Embryonic facial prominence (tissue), 1 donor: ENCODE results near the gene AVPR1B.
"Not testable (repeated sequence)": the region's sequence is repeated elsewhere in the genome, so short reads cannot be mapped to it uniquely, and the experiment has no call there.

Experiments
- DNase-seq: peaks from one replicate; pipeline ENCODE4 v3.0.0-alpha.2; 2016; ENCODE audit errors: extremely low spot score

Gene AVPR1B

GRCh38 chr1:206081856-206082255 lies 35.3 kb downstream of the AVPR1B start:
- no peak for DNase-seq

DNA sequence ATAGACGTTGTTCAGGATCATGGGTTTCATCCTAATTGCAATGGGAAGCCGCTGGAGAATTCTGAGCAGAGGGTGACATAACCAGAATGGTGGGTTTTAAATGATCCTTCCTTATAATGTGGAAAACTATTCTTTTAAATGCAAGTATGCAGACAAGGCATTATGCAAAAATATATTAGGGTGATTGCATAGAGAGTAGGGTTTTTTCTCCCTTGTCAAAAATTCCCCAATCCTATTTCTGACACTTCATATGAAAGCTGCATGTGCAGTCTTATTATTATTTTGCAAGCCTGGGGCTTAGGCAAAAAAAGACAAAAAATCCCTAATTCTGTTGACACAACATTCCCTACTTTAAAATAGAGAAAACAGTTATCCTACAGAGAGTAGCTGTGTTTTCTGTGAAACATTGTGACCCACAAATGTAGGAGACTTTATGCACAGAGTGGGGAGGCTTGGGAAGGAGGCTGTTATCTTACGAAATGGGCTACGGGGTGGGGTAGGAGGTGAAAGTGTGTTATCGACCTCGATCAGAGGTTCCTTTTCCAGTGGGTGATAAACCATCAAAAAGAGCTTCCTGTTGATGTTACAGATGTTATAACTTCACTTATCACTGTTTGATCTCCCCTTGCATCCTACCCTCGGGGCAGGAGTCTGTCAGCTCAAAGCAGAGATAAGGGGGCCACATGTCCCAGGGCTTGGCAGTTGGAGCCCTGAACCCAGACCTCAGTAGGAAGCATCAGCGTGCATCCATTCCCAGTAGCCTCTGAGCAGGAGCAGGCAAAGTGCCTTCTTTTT lies 37.0 kb downstream of the AVPR1B start:
- DNase-seq: no peak

GRCh38 chr1:206079135-206079534 lies 38.1 kb downstream of the AVPR1B start:
- no peak for DNase-seq

DNA sequence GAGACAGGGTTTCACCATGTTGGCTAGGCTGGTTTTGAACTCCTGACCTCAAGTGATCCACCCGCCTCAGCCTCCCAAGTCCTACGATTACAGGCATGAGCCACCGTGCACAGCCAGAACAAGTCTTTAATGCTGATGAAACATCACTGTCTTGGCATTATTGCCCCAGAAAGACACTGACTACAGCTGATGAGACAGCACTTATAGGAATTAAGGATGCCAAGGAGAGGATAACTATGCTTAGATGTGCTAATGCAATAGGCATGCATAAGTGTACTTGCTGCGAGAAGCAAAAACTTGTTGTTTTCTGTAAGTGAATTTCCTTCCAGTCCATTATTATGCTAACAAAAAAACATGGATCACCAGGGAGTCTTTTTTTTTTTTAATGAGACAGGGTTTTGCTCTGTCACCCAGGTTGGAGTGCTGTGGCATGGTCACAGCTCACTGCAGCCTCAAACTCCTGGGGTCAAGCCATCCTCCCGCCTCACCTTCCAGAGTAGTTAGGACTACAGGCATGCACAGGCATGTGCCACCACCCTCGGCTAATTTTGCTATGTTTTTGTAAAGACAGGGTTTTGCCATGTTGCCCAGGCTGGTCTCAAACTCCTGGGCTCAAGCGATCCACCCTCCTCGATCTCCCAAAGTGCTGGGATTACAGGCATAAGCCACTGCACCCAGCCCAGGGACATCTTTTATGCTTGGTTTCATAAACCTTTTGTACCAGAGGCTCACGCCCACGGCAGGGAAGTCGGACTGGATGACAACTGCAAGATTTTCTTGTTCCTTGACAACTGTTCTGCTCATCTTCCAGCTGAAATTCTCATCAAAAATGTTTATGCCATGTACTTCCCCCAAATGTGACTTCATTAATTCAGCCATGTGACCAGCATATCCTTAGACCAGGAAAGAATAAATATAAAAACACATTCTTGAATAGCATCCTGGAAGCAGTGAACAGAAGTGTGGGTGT lies 41.1 kb downstream of the AVPR1B start:
- DNase-seq: no peak

DNA sequence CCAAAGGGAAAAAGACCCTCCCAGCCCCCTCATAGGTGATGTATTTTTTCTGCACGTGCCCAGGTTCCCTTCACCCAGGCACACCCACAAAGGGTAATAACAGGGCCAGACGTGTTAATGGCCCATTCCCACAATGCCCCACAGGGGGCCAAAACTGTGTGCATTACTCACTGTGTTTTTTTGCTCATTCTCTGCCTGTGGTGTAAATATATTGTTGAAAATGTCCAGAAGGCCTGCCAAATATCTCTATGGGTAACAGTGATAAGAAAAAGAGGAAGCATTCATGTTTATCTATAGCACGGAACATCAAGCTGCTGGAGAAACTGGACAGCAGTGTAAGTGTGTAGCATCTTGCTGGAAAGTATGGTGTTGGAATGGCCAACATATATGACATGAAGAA lies 42.3 kb downstream of the AVPR1B start:
- no peak for DNase-seq

DNA sequence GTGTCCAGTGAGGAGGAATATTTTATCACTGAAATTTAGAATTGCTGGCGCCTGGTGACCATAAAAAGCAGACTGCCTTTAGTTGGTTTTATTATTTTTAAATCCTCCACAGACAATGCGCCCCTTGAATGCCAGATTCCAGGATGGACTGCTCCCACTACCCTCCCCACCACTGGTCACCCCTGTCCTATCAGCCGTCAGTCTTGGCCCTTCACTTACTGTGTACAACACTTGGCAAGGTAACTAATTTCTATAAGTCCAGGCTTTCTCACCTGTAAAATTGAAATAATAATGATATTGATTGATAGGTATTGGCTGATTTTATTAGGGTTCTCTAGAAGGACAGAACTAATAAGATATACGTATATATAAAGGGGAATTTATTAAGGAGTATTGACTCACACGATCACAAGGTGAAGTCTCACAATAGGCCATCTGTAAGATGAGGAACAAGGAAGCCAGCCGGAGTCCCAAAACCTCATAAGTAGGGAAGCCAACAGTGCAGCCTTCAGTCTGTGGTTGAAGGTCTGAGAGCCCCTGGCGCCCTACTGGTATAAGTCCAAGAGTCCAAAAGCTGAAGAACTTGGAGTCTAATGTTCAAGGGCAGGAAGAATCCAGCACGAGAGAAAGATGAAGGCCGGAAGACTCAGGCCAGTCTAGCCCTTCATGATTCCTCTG lies 46.4 kb downstream of the AVPR1B start:
- no peak for DNase-seq

- DNase-seq: no peak
Observed at GRCh38 chr1:206068314-206068713, 48.9 kb downstream of the AVPR1B start.

DNA sequence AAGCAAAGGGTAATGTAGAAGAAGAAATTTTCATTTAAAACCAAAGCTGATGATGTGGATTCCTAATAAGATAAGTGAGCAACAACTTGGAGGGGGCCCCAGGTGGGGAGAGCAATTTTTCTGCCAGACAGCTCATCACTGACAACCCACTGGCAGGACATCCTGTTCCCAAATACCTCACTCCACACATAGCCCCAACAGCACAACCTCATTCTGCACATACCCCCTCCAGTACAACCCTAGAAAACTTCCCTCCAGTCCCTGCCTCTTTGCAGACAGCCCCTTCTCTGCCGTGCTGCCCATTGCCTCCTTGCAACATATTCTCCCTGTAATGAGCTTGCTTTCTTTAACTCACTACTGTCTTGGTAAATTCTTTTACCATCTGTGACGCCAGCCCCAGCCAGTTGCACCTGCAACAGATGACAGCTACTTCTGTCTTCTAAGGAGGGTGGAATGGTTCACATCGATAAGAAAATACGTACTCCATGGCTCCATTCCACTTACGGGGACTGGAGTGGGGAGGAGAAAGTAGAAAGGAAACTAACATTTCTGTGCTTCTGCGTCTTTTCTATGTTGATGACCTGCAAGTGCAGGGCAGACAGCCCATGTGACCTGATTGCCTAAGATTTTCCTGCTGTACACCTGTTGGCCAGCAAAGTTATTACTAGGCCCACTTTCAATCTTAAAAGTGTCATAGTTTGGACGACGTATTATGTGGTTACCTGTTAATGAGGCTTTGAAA lies 49.5 kb downstream of the AVPR1B start:
- no peak for DNase-seq

- no peak for DNase-seq
Observed at GRCh38 chr1:206066479-206067171, 50.6 kb downstream of the AVPR1B start.

DNA sequence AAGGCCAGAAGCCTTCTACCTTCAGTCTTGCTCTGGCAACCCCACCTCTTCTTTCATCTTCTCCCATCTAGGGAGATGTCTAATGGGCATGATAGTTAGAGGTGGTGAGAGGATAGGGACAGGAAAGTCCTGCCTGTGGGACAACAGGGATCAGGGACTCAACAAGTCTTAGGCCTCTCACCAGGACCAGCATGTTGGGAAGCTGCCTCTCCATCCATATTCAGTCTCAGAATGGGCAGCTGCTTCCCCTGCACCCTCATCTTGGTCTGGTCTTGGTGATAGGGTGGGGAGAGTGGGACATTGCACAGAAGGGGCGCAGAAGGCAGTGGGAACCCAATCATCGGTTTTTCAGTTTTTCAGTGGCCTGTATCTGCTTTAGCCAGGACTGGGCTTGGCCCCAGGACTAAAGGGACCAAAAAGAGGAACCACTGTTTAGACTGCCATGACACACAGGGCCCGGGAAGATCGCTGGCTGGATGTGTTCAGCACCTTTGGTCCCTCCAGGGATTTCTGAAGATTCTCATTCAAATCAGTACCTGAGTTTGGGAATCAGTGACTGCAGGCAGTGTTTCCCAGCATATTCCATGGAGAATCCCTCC lies 51.5 kb downstream of the AVPR1B start:
- DNase-seq: no peak

GRCh38 chr1:206064501-206064900 lies 52.7 kb downstream of the AVPR1B start:
- DNase-seq: not testable (repeated sequence)

DNA sequence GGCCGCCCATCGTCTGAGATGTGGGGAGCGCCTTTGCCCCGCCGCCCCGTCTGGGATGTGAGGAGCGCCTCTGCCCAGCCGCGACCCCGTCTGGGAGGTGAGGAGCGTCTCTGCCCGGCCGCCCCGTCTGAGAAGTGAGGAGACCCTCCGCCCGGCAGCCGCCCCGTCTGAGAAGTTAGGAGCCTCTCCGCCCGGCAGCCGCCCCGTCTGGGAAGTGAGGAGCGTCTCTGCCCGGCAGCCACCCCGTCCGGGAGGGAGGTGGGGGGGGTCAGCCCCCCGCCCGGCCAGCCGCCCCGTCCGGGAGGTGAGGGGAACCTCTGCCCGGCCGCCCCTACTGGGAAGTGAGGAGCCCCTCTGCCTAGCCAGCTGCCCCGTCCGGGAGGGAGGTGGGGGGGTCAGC lies 53.2 kb downstream of the AVPR1B start:
- not testable (repeated sequence) for DNase-seq

- DNase-seq: no peak
Observed at GRCh38 chr1:206062464-206062863, 54.7 kb downstream of the AVPR1B start.

DNA sequence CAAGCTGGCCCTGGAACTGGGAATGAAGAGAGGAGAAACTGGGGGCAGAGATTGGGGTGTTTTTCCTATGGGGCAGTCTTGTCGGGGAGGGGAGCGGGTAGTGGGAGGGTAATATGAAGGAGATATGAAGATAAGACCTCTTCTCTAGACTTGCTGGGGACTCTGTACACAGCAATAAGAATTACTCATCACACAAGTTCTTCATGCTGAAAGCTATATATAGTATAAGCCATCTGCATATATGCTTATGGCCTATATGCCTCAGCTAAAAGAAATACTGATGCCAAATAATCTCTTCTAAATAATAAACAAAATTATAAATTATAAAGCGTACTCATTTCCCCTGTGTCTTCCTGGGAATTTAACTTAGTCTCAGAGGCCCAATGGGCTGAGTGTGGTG lies 56.3 kb downstream of the AVPR1B start:
- DNase-seq: no peak
